Stimulated activated CD8-positive, alpha-beta memory T cell treated with anti-CD3 and anti-CD28 coated beads, Interleukin-2, amount 100 ng/mL, for 48 hours (primary cell): ENCODE data around the gene DPH1.

Experiments
- DNase-seq, 2 donors: peaks; one replicate each; pipeline ENCODE4 v3.0.0-alpha.2; 2020; ENCODE audit warnings: low read depth in 2 of 2

Gene DPH1

DNA sequence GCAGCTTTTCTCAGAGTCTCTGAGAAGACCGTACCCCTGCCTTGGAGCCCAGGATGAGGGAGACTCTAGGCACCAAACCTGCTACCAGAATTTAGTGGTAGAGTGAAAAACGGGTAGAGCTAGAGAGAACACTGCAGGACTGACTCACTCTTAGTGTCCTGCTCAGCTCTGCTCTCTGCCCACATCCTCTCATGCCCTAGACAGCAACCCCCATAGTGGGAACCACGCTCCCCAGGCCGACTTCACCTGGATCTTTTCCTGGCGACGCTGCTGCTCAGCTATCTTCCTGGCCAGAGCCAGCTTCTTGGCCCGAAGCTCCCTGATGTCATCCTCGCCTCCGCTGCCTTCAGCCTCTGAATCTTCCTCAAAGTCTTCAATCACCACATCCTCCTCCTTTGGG lies 51.6 kb downstream of the DPH1 start:
- DNase-seq, result no peak

- DNase-seq, result no peak
These were observed 52.2 kb downstream of the DPH1 start for GRCh38 chr17:2082003-2082781.

GRCh38 chr17:2083613-2084035 lies 53.7 kb downstream of the DPH1 start:
- DNase-seq, result no peak

- DNase-seq, result no peak
These were observed 54.2 kb downstream of the DPH1 start for GRCh38 chr17:2084036-2084765.

GRCh38 chr17:2084766-2085647 lies 55.1 kb downstream of the DPH1 start:
- DNase-seq, result no peak

DNA sequence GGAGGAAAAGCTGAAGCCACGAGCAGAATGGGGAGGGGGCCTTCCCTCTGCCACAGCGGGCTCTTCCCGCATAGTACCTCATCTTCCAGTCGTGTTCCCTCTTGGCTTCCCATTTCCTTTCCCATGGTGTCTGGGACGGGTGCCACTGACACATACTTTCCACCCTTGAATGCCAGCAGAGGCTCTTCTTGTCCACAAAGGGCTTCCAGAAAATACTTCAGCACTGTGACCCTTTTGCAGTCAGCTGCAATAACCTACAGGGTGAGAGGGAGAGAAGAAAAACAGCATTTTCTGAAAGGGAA lies 55.6 kb downstream of the DPH1 start:
- DNase-seq, result no peak

- DNase-seq, result no peak
These were observed 56.4 kb downstream of the DPH1 start for GRCh38 chr17:2086306-2086705.

GRCh38 chr17:2087597-2088211 lies 57.8 kb downstream of the DPH1 start:
- peak in 1 of 2 donors; percentile 38 for DNase-seq

- DNase-seq, result no peak
These were observed 59.1 kb downstream of the DPH1 start for GRCh38 chr17:2089021-2089422.

GRCh38 chr17:2090210-2090641 lies 60.3 kb downstream of the DPH1 start:
- no peak for DNase-seq

- no peak for DNase-seq
These were observed 61.0 kb downstream of the DPH1 start for GRCh38 chr17:2090804-2091534.

DNA sequence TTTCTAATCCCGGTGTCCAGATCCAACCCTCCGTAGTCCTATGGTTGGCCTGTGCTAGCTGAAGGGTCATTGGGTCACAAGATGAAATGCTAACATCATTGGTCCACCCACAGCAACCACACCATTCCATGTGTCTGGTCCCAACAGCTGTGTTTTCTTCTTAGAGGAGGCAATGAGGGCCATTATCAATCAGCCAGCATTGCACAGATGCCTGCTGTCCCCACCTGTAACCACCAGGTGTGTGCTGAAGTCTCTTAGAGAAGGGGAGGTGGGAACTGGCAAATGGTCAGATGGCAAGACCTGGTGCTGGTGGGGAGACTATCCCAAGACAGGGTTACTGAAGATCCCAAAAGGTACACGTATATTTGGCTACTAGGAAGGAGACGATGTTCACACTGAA lies 62.3 kb downstream of the DPH1 start:
- DNase-seq, result no peak

DNA sequence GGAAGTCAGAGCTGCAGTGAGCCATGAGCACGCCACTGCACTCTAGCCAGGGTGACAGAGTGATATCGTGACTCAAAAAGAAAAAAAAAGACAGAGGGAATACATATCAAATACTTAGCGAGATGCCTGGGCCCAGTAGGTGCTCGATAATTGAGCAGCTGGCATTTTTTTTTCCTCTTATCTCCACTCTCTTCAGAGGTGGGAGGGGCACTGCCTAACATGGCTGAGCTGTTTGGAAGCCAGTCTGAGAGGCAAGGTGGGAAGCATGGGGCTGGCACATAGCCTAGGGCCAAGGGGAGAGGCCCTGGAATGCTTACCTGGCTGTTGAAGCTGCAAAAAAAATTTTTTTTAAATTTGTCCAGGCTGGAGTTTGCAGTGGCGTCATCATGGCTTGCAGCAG lies 63.4 kb downstream of the DPH1 start:
- no peak for DNase-seq
